GM03348 (cell line): ENCODE data around the gene SMCO2.

Experiments used
- DNase-seq: peaks from one replicate; pipeline ENCODE4 v3.0.0; 2012; ENCODE audit warnings: low spot score

SMCO2 gene

GRCh38 chr12:27446436-27446835 is at the start of gene SMCO2:
SMCO2 (plus strand) TSS chr12:27446736; CDS start chr12:27470632, 23,896 bp downstream.
- DNase-seq = no peak

GRCh38 chr12:27398466-27398865 is 48.1 kb upstream of the SMCO2 start:
- no peak for DNase-seq

- no peak for DNase-seq
Measured at GRCh38 chr12:27399074-27399473, 47.5 kb upstream of the SMCO2 start.

GRCh38 chr12:27400856-27401354 is 45.6 kb upstream of the SMCO2 start:
- DNase-seq = no peak

- DNase-seq = no peak
Measured at GRCh38 chr12:27412047-27412446, 34.5 kb upstream of the SMCO2 start.

GRCh38 chr12:27422697-27423096 is 23.8 kb upstream of the SMCO2 start:
- no peak for DNase-seq

GRCh38 chr12:27424631-27425230 is 21.8 kb upstream of the SMCO2 start:
- peak; percentile 71 for DNase-seq

- DNase-seq = no peak
Measured at GRCh38 chr12:27425306-27425705, 21.2 kb upstream of the SMCO2 start.

- DNase-seq = no peak
Measured at GRCh38 chr12:27426743-27427487, 19.6 kb upstream of the SMCO2 start.

- DNase-seq = no peak
Measured at GRCh38 chr12:27427824-27428223, 18.7 kb upstream of the SMCO2 start.

- DNase-seq = no peak
Measured at GRCh38 chr12:27428466-27428865, 18.1 kb upstream of the SMCO2 start.

GRCh38 chr12:27429606-27430005 is 16.9 kb upstream of the SMCO2 start:
- DNase-seq = no peak

- DNase-seq = no peak
Measured at GRCh38 chr12:27431185-27431584, 15.4 kb upstream of the SMCO2 start.

- DNase-seq = peak; percentile 71
Measured at GRCh38 chr12:27434673-27435565, 11.6 kb upstream of the SMCO2 start.

- DNase-seq = no peak
Measured at GRCh38 chr12:27436029-27436428, 10.5 kb upstream of the SMCO2 start.

GRCh38 chr12:27436768-27437167 is 9.8 kb upstream of the SMCO2 start:
- DNase-seq = no peak

GRCh38 chr12:27437839-27438238 is 8.7 kb upstream of the SMCO2 start:
- DNase-seq = no peak

- DNase-seq = no peak
Measured at GRCh38 chr12:27447761-27448160, 1.2 kb downstream of the SMCO2 start.

- no peak for DNase-seq
Measured at GRCh38 chr12:27449026-27449425, 2.5 kb downstream of the SMCO2 start.

- no peak for DNase-seq
Measured at GRCh38 chr12:27449893-27450534, 3.5 kb downstream of the SMCO2 start.

GRCh38 chr12:27451036-27451825 is 4.7 kb downstream of the SMCO2 start:
- no peak for DNase-seq
